ENCODE results near the gene BTNL8. TPM values are rescaled to one million over a fixed set of nuclear protein-coding genes. Genes with fewer than 3 reads are reported as not detected.

BTNL8 gene
- total RNA-seq, 1 donor = not detected

DNA sequence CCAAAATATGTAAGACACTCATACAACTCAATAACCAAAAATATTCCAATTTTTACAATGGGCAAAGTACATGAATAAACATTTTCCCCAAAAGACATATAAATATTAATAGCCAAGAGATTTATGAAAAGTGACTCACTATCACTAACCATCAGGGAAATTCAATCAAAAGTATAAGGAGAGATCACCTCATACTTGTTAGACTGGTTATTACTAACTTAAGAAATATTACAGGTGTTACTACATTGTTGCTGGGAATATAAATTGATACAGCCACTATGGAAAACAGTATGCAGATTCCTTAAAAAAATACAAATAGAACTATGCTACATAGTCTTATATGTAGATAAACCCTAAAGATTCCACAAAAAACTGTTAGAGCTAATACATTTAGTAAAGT lies 21.8 kb downstream of the BTNL8 start:
- TF ChIP-seq, protein P1, sequence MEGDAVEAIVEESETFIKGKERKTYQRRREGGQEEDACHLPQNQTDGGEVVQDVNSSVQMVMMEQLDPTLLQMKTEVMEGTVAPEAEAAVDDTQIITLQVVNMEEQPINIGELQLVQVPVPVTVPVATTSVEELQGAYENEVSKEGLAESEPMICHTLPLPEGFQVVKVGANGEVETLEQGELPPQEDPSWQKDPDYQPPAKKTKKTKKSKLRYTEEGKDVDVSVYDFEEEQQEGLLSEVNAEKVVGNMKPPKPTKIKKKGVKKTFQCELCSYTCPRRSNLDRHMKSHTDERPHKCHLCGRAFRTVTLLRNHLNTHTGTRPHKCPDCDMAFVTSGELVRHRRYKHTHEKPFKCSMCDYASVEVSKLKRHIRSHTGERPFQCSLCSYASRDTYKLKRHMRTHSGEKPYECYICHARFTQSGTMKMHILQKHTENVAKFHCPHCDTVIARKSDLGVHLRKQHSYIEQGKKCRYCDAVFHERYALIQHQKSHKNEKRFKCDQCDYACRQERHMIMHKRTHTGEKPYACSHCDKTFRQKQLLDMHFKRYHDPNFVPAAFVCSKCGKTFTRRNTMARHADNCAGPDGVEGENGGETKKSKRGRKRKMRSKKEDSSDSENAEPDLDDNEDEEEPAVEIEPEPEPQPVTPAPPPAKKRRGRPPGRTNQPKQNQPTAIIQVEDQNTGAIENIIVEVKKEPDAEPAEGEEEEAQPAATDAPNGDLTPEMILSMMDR (IDR thresholded peaks at IDR 0.05; ENCODE audit: extremely low read depth, low read depth, low read length) = no peak
- Histone ChIP-seq H4K20me1 (ENCODE audit: insufficient read depth, low read length) (no peaks in the 10 kb centered on the region), H3K4me2 (ENCODE audit: insufficient read depth, low read length) (no peak overlapping the region), H3K36me3 (ENCODE audit: insufficient read depth, low read length) (no peaks in the 10 kb centered on the region), H3K27me3 (ENCODE audit: insufficient read depth, low read length) (no peaks in the 10 kb centered on the region), H3K4me1 (ENCODE audit: insufficient read depth, low read length) (no peaks in the 10 kb centered on the region), H3K9me3 (ENCODE audit: low read depth, low read length) (no peaks in the 10 kb centered on the region), H3K79me2 (ENCODE audit: insufficient read depth, low read length) (no peaks in the 10 kb centered on the region), H2AFZ (ENCODE audit: low read length) (no peak overlapping the region), H3K27ac (ENCODE audit: low read depth, low read length) (no peak overlapping the region), H3K4me3 (ENCODE audit: insufficient read depth, low read length) (no peak overlapping the region)
- no peak for DNase-seq (ENCODE audit: insufficient read length, low spot score, missing footprints)

DNA sequence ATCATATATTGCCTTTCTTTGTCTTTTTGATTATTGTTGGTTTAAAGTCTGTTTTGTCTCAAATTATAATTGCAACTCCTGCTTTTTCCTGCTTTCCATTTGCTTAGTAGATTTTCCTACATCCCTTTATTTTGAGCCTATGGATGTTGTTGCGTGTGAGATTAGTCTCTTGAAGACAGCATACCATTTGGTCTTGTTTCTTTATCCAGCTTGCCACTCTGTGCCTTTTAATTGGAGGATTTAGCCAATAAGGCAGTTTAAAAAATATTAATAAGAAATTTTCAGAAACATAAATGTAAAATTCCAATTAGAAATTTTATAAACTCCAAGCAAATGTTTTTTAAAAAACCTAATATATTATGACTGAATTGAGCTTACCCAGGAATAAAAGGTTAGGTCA lies 24.0 kb downstream of the BTNL8 start:
- H4K20me1 ChIP-seq (ENCODE audit: insufficient read depth, low read length) = no peaks in the 10 kb centered on the region
- H3K9me3 ChIP-seq (ENCODE audit: low read depth, low read length) = no peaks in the 10 kb centered on the region
- H3K36me3 ChIP-seq (ENCODE audit: insufficient read depth, low read length) = no peaks in the 10 kb centered on the region
- no peaks in the 10 kb centered on the region for H3K4me1 ChIP-seq (ENCODE audit: insufficient read depth, low read length)
- no peak overlapping the region for H3K4me3 ChIP-seq (ENCODE audit: insufficient read depth, low read length)
- TF ChIP-seq, protein P1 (IDR thresholded peaks at IDR 0.05; ENCODE audit: extremely low read depth, low read depth, low read length) = no peak
- no peaks in the 10 kb centered on the region for H3K79me2 ChIP-seq (ENCODE audit: insufficient read depth, low read length)
- DNase-seq (ENCODE audit: insufficient read length, low spot score, missing footprints) = no peak
- H3K27me3 ChIP-seq (ENCODE audit: insufficient read depth, low read length) = no peaks in the 10 kb centered on the region
- H3K27ac ChIP-seq (ENCODE audit: low read depth, low read length) = no peak overlapping the region
- no peak overlapping the region for H2AFZ ChIP-seq (ENCODE audit: low read length)
- H3K4me2 ChIP-seq (ENCODE audit: insufficient read depth, low read length) = no peak overlapping the region

DNA sequence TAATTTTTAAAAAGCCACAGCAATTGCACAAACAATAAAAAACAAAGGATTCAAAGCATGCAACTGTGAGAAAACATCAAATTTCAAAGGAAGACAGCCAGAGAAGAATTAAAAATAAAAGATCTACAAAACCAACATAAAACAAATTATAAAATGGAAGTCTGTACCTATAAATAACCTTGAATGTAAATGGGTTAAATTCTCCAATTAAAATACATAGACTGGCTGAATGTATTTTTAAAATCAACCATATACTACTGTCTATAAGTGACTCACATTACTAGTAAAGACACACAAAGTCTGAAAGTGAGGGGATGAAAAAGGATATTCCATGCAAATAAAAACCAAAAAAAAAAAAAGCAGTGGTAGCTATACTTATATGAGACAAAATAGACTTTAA lies 33.7 kb downstream of the BTNL8 start:
- H3K27ac ChIP-seq (ENCODE audit: low read depth, low read length) = no peak overlapping the region
- H4K20me1 ChIP-seq (ENCODE audit: insufficient read depth, low read length) = no peaks in the 10 kb centered on the region
- H3K79me2 ChIP-seq (ENCODE audit: insufficient read depth, low read length) = no peaks in the 10 kb centered on the region
- no peak for DNase-seq (ENCODE audit: insufficient read length, low spot score, missing footprints)
- no peak overlapping the region for H2AFZ ChIP-seq (ENCODE audit: low read length)
- no peak overlapping the region for H3K4me2 ChIP-seq (ENCODE audit: insufficient read depth, low read length)
- H3K36me3 ChIP-seq (ENCODE audit: insufficient read depth, low read length) = no peaks in the 10 kb centered on the region
- TF ChIP-seq, protein P1 (IDR thresholded peaks at IDR 0.05; ENCODE audit: extremely low read depth, low read depth, low read length) = no peak
- H3K4me1 ChIP-seq (ENCODE audit: insufficient read depth, low read length) = no peaks in the 10 kb centered on the region
- H3K4me3 ChIP-seq (ENCODE audit: insufficient read depth, low read length) = no peak overlapping the region
- no peaks in the 10 kb centered on the region for H3K9me3 ChIP-seq (ENCODE audit: low read depth, low read length)
- H3K27me3 ChIP-seq (ENCODE audit: insufficient read depth, low read length) = no peaks in the 10 kb centered on the region

DNA sequence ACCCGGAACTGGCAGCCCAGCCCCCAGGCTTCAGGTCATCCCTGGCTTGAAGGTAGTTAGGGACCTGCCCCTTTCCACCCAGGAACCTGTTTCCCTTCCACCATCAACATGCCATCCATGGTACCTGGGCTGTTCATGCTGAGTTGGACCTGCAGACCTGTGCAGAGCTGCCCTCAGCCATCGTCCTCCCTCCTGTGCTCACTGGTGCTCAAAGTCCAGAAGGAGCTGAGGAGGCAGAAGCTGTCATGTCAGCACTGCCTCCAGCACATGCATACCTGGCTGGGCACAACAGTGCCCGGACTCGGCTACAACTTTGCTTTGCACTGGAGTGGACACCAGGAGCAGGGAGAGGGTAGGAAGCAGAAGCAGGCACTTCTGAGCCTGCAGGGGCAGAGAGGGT lies 36.2 kb downstream of the BTNL8 start:
- Histone ChIP-seq H3K9me3 (ENCODE audit: low read depth, low read length) (no peaks in the 10 kb centered on the region), H3K4me2 (ENCODE audit: insufficient read depth, low read length) (no peak overlapping the region), H3K27ac (ENCODE audit: low read depth, low read length) (no peak overlapping the region), H3K79me2 (ENCODE audit: insufficient read depth, low read length) (no peaks in the 10 kb centered on the region), H3K27me3 (ENCODE audit: insufficient read depth, low read length) (no peaks in the 10 kb centered on the region), H4K20me1 (ENCODE audit: insufficient read depth, low read length) (no peaks in the 10 kb centered on the region), H2AFZ (ENCODE audit: low read length) (no peak overlapping the region), H3K36me3 (ENCODE audit: insufficient read depth, low read length) (no peaks in the 10 kb centered on the region), H3K4me3 (ENCODE audit: insufficient read depth, low read length) (no peak overlapping the region), H3K4me1 (ENCODE audit: insufficient read depth, low read length) (no peaks in the 10 kb centered on the region)
- TF ChIP-seq, protein P1 (IDR thresholded peaks at IDR 0.05; ENCODE audit: extremely low read depth, low read depth, low read length) = no peak
- no peak for DNase-seq (ENCODE audit: insufficient read length, low spot score, missing footprints)

Measured in osteoblast (primary cell).